GM13976 (cell line): ENCODE measurements around the gene RUBCNL.

Experiments
- DNase-seq: peaks from one replicate; pipeline ENCODE4 v3.0.0; 2012; ENCODE audit warnings: low spot score
- in situ Hi-C: fragments of 300-500 bp; cut with MboI; formaldehyde crosslinking; loops from one replicate; pipeline ENCODE4 v1.12.0; 2022; ENCODE audit warnings: low sequenced_read_pairs, mixed read lengths, inconsistent platforms; ENCODE audit not compliant: unreplicated experiment
- TF ChIP-seq, protein P1 (sequence below): IDR thresholded peaks from 2 replicates; pipeline ENCODE4 v1.5.1; 2012; ENCODE audit warnings: borderline replicate concordance, mild to moderate bottlenecking; ENCODE audit not compliant: insufficient read depth; ENCODE audit errors: extremely low read depth, missing control alignments, control extremely low read depth

The RUBCNL gene

DNA sequence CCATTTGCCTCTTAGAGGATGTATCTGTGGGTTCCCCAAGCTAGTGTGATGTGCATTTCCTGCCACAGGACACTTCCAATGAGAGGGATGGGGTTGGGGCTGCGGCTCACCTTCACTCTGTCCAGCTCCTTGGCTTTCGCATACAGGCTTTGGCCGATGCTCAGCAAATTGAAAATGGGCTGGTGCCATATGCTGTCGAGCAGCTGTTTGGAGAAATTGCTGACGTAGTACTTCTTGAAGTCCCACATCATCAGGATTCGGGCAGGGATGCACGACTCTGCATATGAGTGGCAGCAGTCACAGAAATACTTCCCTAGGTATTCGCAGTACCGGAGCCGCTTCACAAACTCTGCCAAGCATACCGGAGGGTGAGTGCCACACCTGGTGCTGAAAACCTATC lies 37.0 kb downstream of the RUBCNL start:
- no peak for DNase-seq
- in situ Hi-C loops, result no loop called here
- TF ChIP-seq, protein P1, sequence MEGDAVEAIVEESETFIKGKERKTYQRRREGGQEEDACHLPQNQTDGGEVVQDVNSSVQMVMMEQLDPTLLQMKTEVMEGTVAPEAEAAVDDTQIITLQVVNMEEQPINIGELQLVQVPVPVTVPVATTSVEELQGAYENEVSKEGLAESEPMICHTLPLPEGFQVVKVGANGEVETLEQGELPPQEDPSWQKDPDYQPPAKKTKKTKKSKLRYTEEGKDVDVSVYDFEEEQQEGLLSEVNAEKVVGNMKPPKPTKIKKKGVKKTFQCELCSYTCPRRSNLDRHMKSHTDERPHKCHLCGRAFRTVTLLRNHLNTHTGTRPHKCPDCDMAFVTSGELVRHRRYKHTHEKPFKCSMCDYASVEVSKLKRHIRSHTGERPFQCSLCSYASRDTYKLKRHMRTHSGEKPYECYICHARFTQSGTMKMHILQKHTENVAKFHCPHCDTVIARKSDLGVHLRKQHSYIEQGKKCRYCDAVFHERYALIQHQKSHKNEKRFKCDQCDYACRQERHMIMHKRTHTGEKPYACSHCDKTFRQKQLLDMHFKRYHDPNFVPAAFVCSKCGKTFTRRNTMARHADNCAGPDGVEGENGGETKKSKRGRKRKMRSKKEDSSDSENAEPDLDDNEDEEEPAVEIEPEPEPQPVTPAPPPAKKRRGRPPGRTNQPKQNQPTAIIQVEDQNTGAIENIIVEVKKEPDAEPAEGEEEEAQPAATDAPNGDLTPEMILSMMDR, result no peak

DNA sequence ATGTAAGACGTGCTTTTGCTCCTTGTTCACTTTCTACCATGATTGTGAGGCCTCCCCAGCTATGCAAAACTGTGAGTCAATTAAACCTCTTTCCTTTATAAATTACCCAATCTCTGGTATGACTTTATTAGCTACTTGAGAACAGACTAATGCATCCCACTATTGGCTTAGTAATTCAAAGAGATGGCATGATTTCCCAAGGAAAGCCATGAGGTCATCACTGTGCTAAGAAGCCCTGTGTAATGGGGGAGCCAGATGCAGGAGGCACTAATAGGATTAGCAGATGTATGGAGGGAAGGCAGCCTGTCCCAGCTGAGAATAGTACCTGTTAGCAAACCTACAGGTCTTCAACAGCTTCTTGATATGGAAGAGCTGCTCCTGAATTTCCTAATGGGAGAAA lies 38.1 kb downstream of the RUBCNL start:
- no peak for DNase-seq
- TF ChIP-seq, protein P1, result no peak
- in situ Hi-C loops, result no loop called here

DNA sequence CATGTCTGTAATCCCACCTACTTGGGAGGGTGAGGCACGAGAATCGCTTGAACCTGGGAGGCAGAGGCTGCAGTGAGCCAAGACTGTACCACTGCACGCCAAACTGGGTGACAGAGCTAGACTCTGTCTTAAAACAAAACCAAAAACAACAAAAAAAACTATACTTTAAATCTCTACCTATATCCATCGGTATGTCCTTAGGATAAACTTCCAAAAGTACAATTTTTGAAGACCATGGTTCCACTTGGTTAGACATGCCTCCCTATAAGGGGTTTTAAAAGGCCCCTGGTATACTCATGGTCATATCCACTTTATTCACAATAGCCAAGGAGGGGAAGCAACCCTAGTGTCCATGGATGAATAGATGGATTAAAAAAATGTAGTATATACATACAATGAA lies 39.8 kb downstream of the RUBCNL start:
- in situ Hi-C loops, result no loop called here
- DNase-seq, result no peak
- TF ChIP-seq, protein P1, result no peak

DNA sequence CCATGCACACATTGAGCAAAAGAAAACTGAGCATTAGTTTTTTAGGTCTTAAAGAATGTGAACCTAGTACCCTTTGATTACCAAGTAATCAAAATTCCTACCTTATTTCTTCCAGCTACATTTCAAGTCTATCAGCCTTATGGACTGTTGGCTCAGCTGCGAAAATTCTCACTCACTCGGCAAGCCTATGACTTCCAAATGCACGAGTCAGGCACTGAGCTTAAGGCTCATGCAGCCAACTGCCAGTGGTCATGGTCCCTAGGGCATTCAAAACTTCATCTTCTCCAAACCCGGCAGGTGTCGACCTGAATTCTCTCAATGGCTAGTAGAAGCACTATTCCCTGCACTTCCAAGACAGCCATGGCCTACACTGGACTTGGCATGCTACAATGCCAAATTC lies 41.2 kb downstream of the RUBCNL start:
- no peak for DNase-seq
- in situ Hi-C loops, result no loop called here
- TF ChIP-seq, protein P1, result no peak

DNA sequence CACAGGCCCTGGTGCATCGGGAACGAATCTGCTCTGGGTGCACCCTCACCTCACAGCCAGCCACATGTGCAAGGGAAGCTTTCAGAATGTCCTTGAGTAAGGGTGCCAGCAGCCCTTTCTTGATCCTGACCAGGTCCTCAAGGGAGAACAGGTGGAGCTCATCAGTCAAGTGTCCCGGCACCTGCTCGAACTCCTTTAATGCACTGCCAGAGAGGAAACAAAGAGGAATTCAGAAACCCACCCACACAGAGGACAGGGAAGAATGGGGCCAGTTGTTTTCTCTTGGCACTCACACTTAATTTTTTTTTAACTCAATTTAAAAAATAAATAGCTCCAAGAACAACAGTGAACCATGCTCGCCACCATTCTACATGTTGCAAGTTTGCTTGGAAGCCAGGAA lies 41.7 kb downstream of the RUBCNL start:
- in situ Hi-C loops, result no loop called here
- TF ChIP-seq, protein P1, result no peak
- no peak for DNase-seq

DNA sequence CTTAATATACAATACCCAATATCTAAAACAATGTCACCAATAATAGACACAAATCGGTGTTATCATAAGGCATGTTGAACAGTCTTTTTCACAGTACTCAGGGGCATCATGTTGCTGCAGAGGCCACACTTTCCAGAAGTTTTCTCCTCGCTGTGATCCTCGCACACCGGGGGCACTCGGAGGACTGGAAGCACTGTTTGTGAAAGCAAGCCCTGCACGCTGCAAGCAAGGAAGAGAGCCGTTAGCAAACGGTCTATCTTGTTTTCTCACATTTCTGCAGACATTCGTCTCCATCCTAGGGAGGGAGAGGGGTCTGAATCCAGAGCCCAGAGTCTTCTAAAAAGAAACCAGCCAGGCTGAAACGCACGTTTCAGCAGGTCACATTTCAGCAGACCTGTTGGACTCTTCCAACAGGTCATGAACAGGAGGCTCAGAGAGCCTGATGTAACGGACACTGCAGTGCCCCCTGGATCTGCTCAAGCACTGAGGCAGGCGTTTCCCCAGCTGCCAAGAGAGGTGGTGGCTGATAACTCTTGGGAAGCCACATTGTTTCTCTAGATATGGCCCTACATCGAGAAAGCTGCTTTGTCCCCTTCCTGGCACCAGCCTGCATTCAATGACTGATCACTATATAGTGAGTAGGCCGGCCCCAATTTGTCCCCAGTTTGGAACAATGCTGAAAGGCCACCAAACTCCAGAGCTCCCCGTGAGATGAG lies 43.6 kb downstream of the RUBCNL start:
- DNase-seq, result no peak
- in situ Hi-C loops, result no loop called here

DNA sequence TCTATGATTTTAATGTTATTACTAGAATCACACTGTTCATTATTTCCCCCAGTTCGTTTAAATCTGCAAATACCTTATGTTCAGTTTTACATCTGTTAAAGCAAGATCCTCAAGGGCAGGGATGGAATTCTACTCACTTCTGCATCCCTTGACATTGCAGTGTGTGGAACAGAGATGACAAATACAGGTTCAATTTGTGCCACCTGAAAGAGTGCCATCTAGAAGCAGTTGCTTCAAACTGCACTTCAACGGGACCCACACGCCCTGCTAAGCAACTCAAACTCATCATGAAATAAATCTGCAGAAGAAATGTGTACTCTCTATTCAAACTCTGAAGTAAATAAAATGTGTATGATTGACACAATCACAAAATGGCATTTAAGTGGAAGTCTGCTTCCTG lies 44.5 kb downstream of the RUBCNL start:
- TF ChIP-seq, protein P1, result no peak
- no peak for DNase-seq
- in situ Hi-C loops, result no loop called here

More for the DNA sequence above, 43.6 kb downstream of the RUBCNL start:
- TF ChIP-seq, protein P1, result no peak
